Skeletal muscle satellite cell (primary cell): ENCODE measurements around the gene MMP24OS. TPM values are rescaled to one million over a fixed set of nuclear protein-coding genes. Genes with fewer than 3 reads are reported as not detected.

Experiments
- H3K27me3 ChIP-seq: 2 replicates; pipeline ENCODE4 v1.7.0; 2013; ENCODE audit warnings: low read length; ENCODE audit not compliant: control insufficient read depth, insufficient read depth
- H3K36me3 ChIP-seq: 2 replicates; pipeline ENCODE4 v1.7.0; 2013; ENCODE audit warnings: mild to moderate bottlenecking, control low read depth, low read length; ENCODE audit not compliant: insufficient read depth
- H3K4me1 ChIP-seq: 2 replicates; pipeline ENCODE4 v1.7.0; 2013; ENCODE audit warnings: low read length; ENCODE audit not compliant: control insufficient read depth, insufficient read depth
- H3K4me2 ChIP-seq: 2 replicates; pipeline ENCODE4 v1.7.0; 2013; ENCODE audit warnings: mild to moderate bottlenecking, low read length
- H3K4me3 ChIP-seq: 2 replicates; pipeline ENCODE4 v1.7.0; 2013; ENCODE audit warnings: low read length
- H3K9ac ChIP-seq: 2 replicates; pipeline ENCODE4 v1.7.0; 2013; ENCODE audit warnings: mild to moderate bottlenecking, low read depth, low read length, moderate library complexity
- H3K9me3 ChIP-seq: replicated peaks from 2 replicates; pipeline ENCODE4 v1.7.0; 2013; ENCODE audit warnings: mild to moderate bottlenecking, control low read depth, low read length
- total RNA-seq: library from RNA; depleted of rRNA; stranded (reverse); fragments of >200 nt; gene quantifications from 2 replicates; pipeline ENCODE4 v1.2.3, GENCODE V29; 2012; rRNA removed

Gene MMP24OS
- total RNA-seq = 8.4 and 12.0 TPM in 2 replicates

DNA sequence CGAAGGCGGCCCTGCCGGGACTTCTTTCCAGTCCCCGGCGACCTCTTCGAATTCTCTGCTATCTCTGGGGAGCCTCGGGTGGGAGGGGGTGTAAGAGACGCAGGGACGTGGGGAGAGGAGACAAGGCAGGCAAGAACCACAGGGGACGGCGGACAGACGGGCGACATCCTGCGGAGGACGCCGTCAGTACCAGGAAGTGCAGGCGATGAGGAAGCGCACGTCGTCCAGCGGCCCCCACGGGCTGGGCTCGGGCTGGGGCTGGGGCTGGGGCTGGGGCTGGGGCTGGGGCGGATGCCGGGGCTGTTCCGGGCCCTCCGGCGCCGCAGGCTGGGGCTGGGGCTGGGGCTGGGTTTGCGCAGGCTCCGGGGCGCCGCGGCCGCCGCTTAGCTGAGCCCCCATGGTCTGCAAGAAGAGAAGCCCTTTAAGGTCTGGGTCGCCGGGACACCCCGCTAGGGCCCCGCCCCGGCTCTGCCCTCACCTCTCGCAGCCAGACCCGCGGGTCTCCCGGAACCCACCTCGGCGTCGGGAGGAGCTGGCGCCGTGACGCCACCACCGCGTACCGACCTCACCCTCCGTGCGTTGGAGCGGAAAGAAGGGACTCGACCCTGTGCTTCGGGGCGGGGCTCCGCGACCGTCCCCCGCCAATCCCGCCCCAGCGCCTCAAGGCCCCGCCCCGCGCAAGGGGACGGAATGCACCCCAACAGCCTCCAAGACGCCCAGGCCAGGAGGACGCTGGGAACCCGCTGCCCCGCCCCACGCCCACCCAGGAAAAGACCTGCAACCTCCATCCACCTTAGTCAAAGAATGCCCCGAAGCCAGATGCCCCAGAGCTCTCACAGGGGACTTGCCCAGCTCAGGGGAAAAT, at the start of gene MMP24OS:
MMP24OS (minus strand) TSS at position 592 of the 865 bp plus-strand sequence; CDS start at position 399, 193 bp downstream.
- no peaks in the 10 kb centered on the region for H3K27me3 ChIP-seq
- H3K9ac ChIP-seq = peak within 1 kb of the TSS; percentile 92
- H3K4me1 ChIP-seq = peaks cover 27% of the 10 kb centered on the region
- no peaks in the 10 kb centered on the region for H3K9me3 ChIP-seq
- H3K4me2 ChIP-seq = peak within 1 kb of the TSS; percentile 96
- H3K4me3 ChIP-seq = peak within 1 kb of the TSS; percentile 74
- H3K36me3 ChIP-seq = peaks cover 74% of the 10 kb centered on the region

DNA sequence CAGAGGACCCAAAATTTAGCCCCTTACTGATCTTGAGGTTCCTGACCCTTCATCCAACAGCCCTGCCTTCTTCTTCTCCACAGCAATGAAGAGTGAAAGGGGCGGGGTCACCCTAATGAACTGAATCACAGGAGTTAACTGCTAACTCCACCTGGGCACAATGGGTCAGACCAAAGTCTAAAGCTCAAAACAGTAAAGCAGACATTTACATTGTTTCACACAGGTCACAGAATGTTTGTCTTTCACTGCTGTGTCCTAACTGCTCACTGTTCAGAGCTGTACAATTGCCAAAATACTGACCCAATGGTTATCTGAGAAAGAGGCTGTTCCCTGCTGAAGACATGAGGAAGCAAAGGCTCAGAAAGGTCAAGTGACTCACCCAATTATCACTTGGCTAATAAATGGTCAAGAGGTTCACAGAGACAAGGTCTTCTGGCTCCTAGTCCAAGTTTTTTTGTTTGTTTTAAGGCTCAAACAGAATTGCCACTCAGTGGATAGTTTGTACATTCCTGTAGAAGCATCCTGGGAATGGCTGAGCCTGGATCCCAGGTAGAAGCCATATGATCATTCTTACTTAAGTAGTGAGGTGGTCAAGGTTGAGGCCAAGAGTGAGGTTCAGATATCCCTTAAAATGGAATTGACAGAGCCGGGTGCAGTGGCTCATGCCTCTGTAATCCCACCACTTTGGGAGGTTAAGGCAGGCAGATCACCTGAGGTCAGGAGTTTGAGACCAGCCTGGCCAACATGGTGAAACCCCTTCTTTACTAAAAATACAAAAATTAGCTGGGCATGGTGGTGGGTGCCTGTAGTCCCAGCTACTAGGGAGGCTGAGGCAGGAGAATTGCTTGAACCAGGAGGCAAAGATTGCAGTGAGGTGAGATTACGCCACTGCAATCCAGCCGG, 49.4 kb upstream of the MMP24OS start:
- H3K36me3 ChIP-seq = no peaks in the 10 kb centered on the region
- no peak overlapping the region for H3K4me3 ChIP-seq
- peak overlapping the region; percentile 1 for H3K4me2 ChIP-seq
- H3K9ac ChIP-seq = no peak overlapping the region
- H3K4me1 ChIP-seq = peaks cover 35% of the 10 kb centered on the region
- H3K27me3 ChIP-seq = no peaks in the 10 kb centered on the region
- H3K9me3 ChIP-seq = no peaks in the 10 kb centered on the region

DNA sequence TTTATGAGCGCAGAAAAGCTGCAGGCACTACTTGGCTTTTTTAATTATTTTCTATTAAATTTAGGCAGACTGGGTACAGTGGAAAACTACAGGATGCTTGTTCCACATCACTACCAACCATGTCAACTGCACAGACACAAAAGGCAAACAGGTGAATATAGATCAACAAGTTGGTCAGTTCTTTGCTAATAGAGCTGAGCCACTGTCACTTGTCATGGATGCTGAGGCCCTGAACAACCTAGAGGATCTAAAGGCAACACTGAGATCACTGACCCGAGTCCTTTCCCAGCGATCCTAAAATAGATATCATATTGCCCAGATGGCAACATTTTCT, 48.8 kb upstream of the MMP24OS start:
- no peak overlapping the region for H3K4me3 ChIP-seq
- H3K4me1 ChIP-seq = peaks cover 38% of the 10 kb centered on the region
- no peaks in the 10 kb centered on the region for H3K9me3 ChIP-seq
- H3K36me3 ChIP-seq = no peaks in the 10 kb centered on the region
- H3K4me2 ChIP-seq = no peak overlapping the region
- H3K27me3 ChIP-seq = no peaks in the 10 kb centered on the region
- no peak overlapping the region for H3K9ac ChIP-seq

DNA sequence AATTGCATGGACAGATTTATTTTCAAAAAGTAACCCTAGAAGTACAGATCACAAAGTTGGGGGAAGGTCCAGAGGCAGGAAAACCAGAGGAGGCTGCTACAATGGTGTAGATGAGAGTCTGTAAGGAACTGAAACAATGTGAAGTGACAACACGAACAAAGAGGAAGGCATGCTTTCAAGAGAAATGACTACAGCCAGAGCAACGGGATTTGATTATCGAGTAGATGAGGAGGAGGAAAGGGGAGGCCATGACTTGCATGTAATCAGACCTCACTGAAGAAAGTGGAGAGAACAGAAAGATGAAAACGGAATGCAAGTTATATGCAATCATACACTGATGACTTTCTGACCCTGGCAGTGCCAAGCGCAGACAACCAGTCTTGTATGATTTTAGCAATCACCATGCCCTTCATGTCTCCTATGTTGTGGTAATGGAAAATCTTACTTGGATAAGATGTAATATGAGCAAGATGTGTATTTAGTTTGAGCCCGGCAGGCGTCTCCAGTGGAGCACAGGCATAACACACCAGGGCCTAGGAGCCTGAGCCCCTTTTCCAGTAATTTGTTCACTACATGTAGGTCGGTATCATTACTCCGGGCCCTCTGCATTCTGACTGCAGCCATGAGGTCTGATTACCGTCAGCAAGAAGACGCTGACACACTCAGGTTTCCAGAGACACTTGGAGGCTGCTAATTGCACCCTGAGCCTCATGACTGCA, 48.3 kb upstream of the MMP24OS start:
- H3K9me3 ChIP-seq = no peaks in the 10 kb centered on the region
- H3K9ac ChIP-seq = no peak overlapping the region
- peaks cover 42% of the 10 kb centered on the region for H3K4me1 ChIP-seq
- no peaks in the 10 kb centered on the region for H3K27me3 ChIP-seq
- H3K4me3 ChIP-seq = no peak overlapping the region
- H3K36me3 ChIP-seq = no peaks in the 10 kb centered on the region
- H3K4me2 ChIP-seq = no peak overlapping the region

DNA sequence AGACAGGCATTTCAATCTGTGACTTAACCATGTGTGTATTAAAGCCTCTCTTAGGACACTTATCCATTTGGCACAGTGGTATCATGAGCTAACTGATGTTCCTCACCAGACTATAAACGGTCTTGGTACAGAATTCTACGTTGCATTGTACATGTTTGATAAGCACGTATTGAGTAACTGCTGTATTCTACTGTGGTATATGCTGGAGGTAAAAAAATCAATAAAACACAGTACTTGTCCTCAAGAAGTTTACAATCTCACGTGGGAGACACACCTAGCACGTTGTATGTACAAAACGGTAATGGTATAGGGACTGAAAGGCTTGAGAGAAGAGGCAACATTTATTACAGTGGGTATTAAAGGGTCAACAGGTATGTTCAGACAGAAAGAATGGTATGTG, 47.5 kb upstream of the MMP24OS start:
- Histone ChIP-seq H3K9me3 (no peaks in the 10 kb centered on the region), H3K27me3 (no peaks in the 10 kb centered on the region), H3K4me1 (peaks cover 50% of the 10 kb centered on the region), H3K36me3 (no peaks in the 10 kb centered on the region), H3K4me2 (no peak overlapping the region), H3K4me3 (no peak overlapping the region), H3K9ac (no peak overlapping the region)

DNA sequence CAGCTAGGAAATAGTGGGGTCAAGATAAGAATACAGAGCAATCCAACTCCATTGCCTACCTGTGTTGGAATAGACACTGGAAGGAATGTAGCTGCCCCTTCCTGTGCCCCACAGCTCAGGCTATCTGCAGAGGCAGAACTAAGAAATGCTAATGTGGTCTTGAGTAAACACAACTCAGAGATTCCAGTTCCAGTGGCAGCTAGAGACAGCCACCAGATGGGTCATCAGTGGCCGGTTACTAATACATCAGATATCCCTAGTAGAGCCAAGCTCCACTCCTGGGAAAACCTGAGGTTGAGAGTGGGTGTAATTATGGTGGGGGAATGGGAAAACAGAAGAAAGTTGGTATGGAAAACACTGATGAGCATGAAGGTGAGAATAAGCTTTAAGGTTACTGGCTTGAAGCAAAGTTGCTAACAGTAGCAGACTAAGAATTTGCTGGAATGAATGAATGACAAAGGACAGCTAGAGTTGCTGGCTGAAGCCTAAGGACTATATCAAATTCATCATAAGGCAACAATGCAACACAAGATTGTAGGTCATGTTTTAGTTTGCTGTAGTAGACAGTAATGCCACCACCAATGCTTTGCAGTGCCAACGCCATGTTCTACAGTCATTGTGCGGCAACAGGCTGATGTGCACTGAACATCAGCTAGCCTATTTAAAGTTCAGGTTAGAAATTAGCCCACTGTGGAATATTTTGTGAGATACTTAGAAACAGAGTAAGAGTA, 42.6 kb upstream of the MMP24OS start:
- no peaks in the 10 kb centered on the region for H3K36me3 ChIP-seq
- peak overlapping the region; percentile 46 for H3K4me2 ChIP-seq
- H3K4me3 ChIP-seq = peak overlapping the region; percentile 26
- peak overlapping the region; percentile 60 for H3K9ac ChIP-seq
- no peaks in the 10 kb centered on the region for H3K27me3 ChIP-seq
- H3K4me1 ChIP-seq = peaks cover 55% of the 10 kb centered on the region
- no peaks in the 10 kb centered on the region for H3K9me3 ChIP-seq

DNA sequence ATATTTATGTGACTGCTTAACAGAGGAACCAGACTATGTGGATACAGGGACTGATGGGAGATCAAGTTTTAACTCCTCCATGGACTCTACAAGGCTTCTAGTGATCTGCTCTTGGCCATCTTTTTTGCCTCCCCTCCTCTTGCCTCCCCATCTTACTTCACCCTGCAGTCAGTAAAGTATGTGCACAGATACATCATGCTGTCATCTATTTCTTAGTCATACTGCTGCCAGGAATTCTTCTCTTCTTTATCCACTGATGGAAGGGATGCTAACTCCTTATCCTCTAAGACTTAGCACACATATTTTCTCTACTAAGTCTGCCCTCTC, 41.9 kb upstream of the MMP24OS start:
- Histone ChIP-seq H3K9me3 (no peaks in the 10 kb centered on the region), H3K4me3 (peak overlapping the region; percentile 26), H3K4me2 (peak overlapping the region; percentile 46), H3K27me3 (no peaks in the 10 kb centered on the region), H3K9ac (peak overlapping the region; percentile 60), H3K36me3 (no peaks in the 10 kb centered on the region), H3K4me1 (peaks cover 62% of the 10 kb centered on the region)

DNA sequence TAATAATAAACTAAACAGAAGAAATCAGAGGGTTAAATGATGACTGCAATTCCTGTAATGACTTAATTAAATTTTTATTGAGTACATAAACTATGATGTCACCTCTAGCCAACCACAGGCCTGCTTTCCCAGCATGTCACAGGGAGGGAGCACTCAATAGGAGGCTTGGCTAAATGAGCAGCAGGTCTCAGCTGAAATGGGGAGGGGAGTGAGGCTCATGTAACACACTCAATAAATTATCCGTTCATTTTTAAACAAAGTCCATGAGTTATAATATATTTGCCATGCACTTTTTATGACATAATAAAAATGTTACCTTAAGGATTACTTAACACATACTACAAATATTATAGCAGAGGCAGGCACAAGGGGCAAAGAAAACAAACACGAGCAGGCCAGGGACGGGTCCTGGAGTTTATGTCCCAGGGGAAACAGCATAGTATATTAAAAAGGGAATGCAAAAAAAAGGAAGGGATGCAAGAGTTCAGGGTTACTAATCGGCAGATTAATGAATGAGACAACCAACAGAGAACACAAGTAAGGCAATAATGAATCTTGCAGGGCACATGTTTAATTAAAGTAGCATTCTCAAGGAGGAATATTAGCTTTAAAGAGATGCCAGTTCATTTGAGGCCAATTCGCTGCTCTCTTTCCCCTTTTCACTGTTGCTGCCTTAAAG, 41.4 kb upstream of the MMP24OS start:
- Histone ChIP-seq H3K4me2 (peak overlapping the region; percentile 46), H3K27me3 (no peaks in the 10 kb centered on the region), H3K4me3 (peak overlapping the region; percentile 12), H3K4me1 (peaks cover 67% of the 10 kb centered on the region), H3K36me3 (no peaks in the 10 kb centered on the region), H3K9me3 (no peaks in the 10 kb centered on the region), H3K9ac (peak overlapping the region; percentile 60)

DNA sequence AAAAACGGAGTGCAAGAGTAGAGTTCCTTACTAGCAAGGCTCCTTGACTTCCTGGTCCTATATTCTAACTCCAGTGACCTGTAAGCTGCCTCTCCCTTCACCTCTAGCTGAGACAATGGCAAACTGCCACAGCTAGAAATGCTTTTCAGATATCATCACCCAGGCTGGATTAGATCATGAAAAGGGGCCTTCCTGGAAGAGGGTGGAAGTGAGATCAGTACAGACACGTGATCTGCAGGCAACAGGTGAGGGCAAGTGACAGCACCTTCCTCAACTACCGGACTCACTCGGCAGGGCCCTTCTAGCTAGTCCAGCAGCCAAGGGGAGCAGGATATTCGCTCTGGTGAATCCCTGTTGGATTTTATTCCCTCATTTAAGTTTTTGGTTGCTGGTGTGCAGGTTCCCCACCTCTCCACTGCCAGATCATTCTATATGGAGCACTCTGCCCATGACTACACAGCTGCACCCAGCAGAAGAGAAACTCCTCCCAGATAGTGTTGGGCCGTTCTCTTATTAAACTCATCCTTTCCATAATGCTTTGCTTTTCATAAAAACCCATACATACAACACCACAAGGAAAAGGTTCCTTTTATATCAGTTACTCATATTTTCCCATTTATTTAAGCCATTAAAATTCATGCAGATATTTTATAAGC, 40.7 kb upstream of the MMP24OS start:
- Histone ChIP-seq H3K27me3 (no peaks in the 10 kb centered on the region), H3K9me3 (no peaks in the 10 kb centered on the region), H3K36me3 (no peaks in the 10 kb centered on the region), H3K9ac (peak overlapping the region; percentile 60), H3K4me2 (peak overlapping the region; percentile 7), H3K4me3 (peak overlapping the region; percentile 9), H3K4me1 (peaks cover 70% of the 10 kb centered on the region)
